KOPT-K1 (cell line): ENCODE results near the gene IL15RA.
"Not testable (repeated sequence)": the region's sequence is repeated elsewhere in the genome, so short reads cannot be mapped to it uniquely, and the experiment has no call there.

Source experiments
- H3K27ac ChIP-seq: fragments of 200-600 bp; sonication (generic); 2 replicates; pipeline ENCODE4 v1.5.1; 2016; ENCODE audit warnings: antibody characterized with exemption, mild to moderate bottlenecking, low read depth, low read length; ENCODE audit not compliant: poor library complexity, severe bottlenecking
- H3K36me3 ChIP-seq: fragments of 200-600 bp; sonication (generic); 2 replicates; pipeline ENCODE4 v1.5.1; 2017; ENCODE audit warnings: antibody characterized with exemption, mild to moderate bottlenecking, low read length, moderate library complexity; ENCODE audit not compliant: insufficient read depth
- H3K9me3 ChIP-seq: fragments of 200-600 bp; sonication (generic); 2 replicates; pipeline ENCODE4 v1.5.1; 2017; ENCODE audit warnings: antibody characterized with exemption, low read length, mild to moderate bottlenecking; ENCODE audit not compliant: insufficient read depth, poor library complexity, severe bottlenecking

The IL15RA gene

DNA sequence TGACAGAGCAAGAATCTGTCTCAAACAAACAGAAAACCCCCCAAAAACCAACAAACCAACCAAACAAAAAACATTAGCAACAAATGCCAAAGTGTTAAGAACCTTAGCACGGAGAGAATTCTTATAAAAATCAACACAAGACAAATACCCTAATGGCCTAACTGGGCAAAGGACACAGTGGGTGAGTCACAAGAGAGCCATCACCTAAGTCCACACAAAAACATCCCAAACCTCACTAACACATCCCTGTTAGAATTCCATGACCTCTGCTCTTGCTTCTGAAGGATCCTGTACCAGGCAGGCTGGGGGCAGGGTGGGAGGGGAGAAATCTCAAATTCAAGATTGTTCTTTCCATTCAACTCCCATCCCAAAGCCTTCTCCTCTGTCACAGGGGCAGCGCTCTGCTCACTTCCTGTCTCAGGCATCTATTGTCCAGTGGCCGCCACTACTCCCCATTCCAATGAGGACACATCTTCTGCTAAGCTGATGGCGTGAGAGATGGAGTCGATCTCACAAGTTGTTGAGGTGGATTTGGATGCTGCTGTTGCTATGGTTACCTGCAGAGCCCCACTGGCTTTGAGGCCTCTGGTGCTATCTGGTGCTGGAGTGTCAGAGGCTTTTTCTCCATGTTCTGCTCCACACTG lies 9.2 kb downstream of the IL15RA start:
- no peaks in the 10 kb centered on the region for H3K36me3 ChIP-seq
- H3K9me3 ChIP-seq: no peaks in the 10 kb centered on the region
- H3K27ac ChIP-seq: no peak overlapping the region

GRCh38 chr10:5965266-5965665 lies 12.1 kb downstream of the IL15RA start:
- Histone ChIP-seq H3K27ac (no peak overlapping the region), H3K9me3 (no peaks in the 10 kb centered on the region)

GRCh38 chr10:5964736-5965135 lies 12.6 kb downstream of the IL15RA start:
- no peaks in the 10 kb centered on the region for H3K9me3 ChIP-seq
- H3K36me3 ChIP-seq: peaks cover 8% of the 10 kb centered on the region; the same call in 1 of the 2 replicates
- H3K27ac ChIP-seq: no peak overlapping the region

More at GRCh38 chr10:5965266-5965665, 12.1 kb downstream of the IL15RA start:
- H3K36me3 ChIP-seq: peaks cover 4% of the 10 kb centered on the region; the same call in 1 of the 2 replicates

DNA sequence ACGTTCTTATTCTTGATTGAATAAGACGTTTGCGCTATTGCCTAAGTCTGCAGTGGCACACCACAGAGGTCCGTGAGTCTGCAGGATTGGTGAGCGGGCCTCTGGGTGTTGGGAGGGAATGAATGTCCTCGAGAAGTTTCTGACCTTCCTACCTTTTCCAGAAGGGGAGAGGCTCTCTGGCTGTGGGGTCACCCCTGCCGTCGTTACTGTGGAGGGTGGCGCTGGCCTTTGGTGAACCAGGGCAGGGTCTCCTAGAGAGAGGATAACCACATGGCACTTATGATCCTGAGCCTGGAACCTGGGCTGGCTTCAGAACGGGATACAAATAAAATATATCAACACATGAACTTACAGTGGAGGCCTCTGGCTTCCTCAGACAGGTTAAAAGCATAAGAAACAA lies 13.8 kb downstream of the IL15RA start:
- Histone ChIP-seq H3K9me3 (no peaks in the 10 kb centered on the region), H3K27ac (no peak overlapping the region), H3K36me3 (peaks cover 15% of the 10 kb centered on the region; the same call in 1 of the 2 replicates)

DNA sequence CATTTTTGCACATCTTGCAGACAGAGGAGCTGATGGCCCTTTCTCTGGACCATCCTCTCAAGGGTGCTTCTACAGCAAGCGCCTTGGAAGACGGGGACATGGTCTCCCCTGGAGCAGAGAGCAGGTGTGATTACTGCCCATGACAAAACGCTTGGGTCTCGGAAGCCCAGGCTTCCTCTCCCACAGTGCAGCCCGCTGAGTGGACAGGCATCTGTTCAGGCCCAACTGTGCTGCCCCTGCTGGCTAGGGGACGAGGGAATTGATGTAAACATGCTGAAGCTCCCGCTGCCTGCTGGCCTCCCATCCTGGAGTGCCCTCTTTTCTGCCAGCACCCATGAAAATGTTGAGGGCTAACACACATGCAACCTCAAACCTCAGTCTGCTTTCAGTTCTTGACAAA lies 14.3 kb downstream of the IL15RA start:
- H3K36me3 ChIP-seq: peaks cover 15% of the 10 kb centered on the region; the same call in 1 of the 2 replicates
- no peaks in the 10 kb centered on the region for H3K9me3 ChIP-seq
- no peak overlapping the region for H3K27ac ChIP-seq

- H3K27ac ChIP-seq: not testable (repeated sequence)
Observed at GRCh38 chr10:5962358-5962940, 14.9 kb downstream of the IL15RA start.

GRCh38 chr10:5961405-5962100 lies 15.8 kb downstream of the IL15RA start:
- H3K36me3 ChIP-seq: peaks cover 15% of the 10 kb centered on the region; the same call in 1 of the 2 replicates
- H3K9me3 ChIP-seq: no peaks in the 10 kb centered on the region
- no peak overlapping the region for H3K27ac ChIP-seq

More at GRCh38 chr10:5962358-5962940, 14.9 kb downstream of the IL15RA start:
- not testable (repeated sequence) for H3K9me3 ChIP-seq
- H3K36me3 ChIP-seq: peaks cover 15% of the 10 kb centered on the region; the same call in 1 of the 2 replicates

DNA sequence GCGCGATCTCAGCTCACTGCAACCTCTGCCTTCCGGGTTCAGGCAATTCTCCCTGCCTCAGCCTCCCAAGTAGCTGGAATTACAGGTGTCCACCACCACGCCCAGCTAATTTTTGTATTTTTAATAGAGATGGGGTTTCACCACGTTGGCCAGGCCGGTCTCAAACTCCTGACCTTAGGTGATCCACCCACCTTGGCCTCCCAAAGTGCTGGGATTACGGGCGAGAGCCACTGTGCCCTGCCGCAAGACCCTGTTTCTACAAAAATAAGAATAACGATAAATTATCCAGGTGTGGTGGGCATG lies 16.4 kb downstream of the IL15RA start:
- H3K36me3 ChIP-seq: peaks cover 15% of the 10 kb centered on the region; the same call in 1 of the 2 replicates
- H3K9me3 ChIP-seq, H3K27ac ChIP-seq: not testable (repeated sequence)

DNA sequence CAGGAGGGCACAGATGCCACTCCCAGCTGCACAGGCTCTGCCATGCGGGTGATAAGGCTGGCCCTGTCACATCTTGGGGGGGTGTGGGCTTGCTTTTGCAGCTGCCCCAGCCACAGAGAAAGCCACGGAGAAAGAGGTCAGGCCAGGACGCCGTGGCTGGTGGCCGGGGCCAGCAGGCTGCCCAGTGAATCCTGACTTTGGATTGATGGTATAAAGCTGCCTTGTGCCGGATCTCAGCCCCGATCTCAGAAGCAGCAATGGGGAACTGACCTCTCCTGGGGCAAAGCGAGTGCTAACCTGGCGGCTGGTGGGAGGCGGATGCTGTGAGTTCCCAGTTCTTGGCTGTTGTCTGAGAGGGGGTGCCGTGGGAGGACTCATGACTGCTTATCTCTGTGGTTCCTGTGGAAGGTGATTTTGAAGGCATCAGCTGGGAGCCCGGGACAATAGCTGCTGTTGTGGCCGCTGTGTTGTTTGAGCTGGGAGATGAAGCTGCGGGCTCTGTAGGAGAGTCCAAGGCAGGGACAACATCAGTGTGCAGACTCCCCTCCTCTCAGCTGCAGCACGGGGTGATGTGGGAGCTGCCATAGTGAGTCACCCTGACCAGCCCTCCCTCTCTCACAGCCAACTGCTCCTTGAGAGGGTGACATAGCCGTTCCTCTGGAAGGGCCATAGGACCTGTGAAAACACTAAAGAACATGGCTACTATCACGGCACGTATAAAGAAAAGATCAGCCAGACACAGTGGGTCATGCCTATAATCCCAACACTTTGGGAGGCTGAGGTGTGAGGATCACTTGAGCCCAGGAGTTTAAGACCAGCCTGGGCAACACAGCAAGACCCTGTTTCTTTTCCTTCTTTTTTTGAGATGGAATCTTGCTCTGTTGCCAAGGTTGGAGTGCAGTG lies 17.0 kb downstream of the IL15RA start:
- H3K9me3 ChIP-seq: no peaks in the 10 kb centered on the region
- H3K36me3 ChIP-seq: peaks cover 15% of the 10 kb centered on the region; the same call in 1 of the 2 replicates
- H3K27ac ChIP-seq: no peak overlapping the region

DNA sequence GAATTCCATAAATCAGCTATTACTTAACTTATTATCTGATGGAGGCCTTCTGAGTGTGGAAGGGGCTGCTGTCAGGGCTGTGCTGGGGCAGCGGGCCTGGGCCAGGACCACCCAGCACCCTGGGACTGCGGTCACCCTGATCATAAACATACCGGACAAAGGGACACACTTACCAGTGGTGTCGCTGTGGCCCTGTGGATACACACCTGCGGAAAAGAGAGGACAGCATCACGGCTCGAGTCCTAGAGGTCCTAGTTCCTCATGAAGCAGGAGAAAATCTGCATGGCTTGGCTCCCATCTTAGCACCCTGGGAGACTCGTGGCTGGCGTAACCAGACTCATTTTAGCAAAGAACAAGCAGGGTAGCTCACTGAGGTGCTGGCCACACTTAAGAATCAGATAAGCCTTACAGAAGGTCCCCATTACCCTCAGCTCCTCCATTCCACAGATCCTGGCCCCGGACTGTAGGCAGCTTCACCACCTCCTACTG lies 17.7 kb downstream of the IL15RA start:
- no peaks in the 10 kb centered on the region for H3K9me3 ChIP-seq
- peaks cover 15% of the 10 kb centered on the region; the same call in 1 of the 2 replicates for H3K36me3 ChIP-seq
- H3K27ac ChIP-seq: no peak overlapping the region

DNA sequence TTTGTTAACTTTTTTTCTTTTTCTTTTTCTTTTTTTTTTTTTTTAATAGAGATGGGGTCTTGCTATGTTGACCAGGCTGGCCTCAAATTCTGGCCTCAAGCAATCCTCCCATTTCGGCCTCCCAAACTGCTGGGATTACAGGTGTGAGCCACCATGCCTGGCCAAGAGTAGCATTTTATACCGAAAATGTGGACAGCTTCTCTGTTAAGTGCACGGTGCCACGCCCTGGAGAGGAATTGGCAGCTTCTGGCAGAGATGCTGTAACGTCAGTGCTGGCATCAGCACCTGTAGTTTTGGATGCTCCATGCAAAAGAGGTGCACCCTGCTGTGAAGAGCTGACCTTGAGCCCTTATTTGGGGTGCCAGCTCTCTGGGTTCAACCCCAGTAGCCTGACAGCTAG lies 18.2 kb downstream of the IL15RA start:
- Histone ChIP-seq H3K27ac (no peak overlapping the region), H3K36me3 (peaks cover 15% of the 10 kb centered on the region; the same call in 1 of the 2 replicates), H3K9me3 (no peaks in the 10 kb centered on the region)

GRCh38 chr10:5958675-5959074 lies 18.7 kb downstream of the IL15RA start:
- Histone ChIP-seq H3K9me3 (no peaks in the 10 kb centered on the region), H3K36me3 (peaks cover 15% of the 10 kb centered on the region; the same call in 1 of the 2 replicates), H3K27ac (no peak overlapping the region)

DNA sequence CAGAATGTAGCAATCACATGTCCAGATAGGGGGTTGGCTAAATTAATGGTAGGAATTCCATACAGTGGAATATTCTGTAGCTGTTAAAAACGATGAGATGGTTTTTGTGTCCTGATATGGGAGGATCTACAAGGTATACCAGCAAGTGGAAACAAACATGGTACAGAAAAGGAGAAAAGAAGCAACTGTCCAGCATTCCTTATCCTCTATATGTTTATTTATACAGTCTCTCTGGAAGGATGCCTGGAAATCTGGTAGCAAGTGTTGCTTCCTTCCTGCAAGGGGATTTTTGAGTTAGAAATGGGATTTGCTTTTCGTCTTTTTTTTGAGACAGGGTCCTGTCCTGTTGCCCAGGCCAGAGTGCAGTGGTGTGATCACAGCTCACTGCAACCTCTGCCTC lies 19.3 kb downstream of the IL15RA start:
- Histone ChIP-seq H3K9me3 (no peaks in the 10 kb centered on the region), H3K36me3 (peaks cover 18% of the 10 kb centered on the region; the same call in 1 of the 2 replicates), H3K27ac (no peak overlapping the region)

DNA sequence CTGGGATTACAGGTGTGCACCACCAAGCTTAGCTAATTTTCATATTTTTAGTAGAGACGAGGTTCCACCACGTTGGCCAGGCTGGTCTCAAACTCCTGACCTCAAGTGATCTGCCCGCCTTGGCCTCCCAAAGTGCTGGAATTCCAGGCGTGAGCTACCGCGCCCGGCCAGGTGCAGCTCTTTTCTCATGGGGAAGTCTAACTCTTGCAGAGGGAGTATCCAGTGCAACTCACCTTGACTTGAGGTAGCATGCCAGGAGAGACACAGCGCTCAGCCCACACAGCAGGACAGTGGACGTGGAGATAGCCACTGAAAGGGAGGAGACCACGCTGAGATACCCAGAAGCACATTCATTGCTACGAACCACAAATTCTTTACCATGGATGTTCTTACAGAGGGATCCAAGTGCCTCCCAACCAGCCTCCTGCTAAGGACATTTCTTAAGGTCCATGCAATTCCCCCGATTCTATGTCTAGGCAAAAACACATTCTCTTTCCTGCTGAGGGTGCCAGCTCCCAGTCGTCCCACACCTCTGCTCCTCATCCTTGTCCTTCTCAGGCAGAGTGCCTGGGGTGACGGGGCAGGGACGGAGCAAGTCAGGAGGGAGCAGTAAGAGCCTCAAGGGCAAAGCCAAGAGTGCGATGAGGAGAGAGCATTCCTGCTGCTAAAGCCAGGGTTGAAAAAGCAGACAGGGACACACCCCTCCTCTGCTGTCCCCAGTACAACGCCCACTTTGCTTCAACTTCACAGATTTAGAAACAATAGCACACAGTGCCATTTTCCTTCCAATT lies 21.0 kb downstream of the IL15RA start:
- Histone ChIP-seq H3K9me3 (no peaks in the 10 kb centered on the region), H3K36me3 (peaks cover 25% of the 10 kb centered on the region; the same call in 1 of the 2 replicates), H3K27ac (no peak overlapping the region)
